Hepatocyte (in vitro differentiated cells): ENCODE results near the gene B4GALNT4. TPM values are rescaled to one million over a fixed set of nuclear protein-coding genes. Genes with fewer than 3 reads are reported as not detected.

Experiments used
- DNase-seq: peaks from one replicate; pipeline ENCODE4 v3.0.0-alpha.2; 2016; ENCODE audit warnings: low spot score
- H2AFZ ChIP-seq: fragments of 200-600 bp; sonication (generic); 2 replicates; pipeline ENCODE4 v1.6.0; 2016; ENCODE audit warnings: antibody characterized with exemption, mild to moderate bottlenecking
- H3K27ac ChIP-seq: fragments of 200-600 bp; sonication (generic); 2 replicates; pipeline ENCODE4 v1.5.1; 2016; ENCODE audit warnings: mild to moderate bottlenecking
- H3K27me3 ChIP-seq: fragments of 200-600 bp; sonication (generic); 2 replicates; pipeline ENCODE4 v1.6.1; 2016
- H3K36me3 ChIP-seq: fragments of 200-600 bp; sonication (generic); replicated peaks from 2 replicates; pipeline ENCODE4 v1.5.1; 2016; ENCODE audit warnings: low read depth; ENCODE audit not compliant: insufficient read depth
- H3K4me1 ChIP-seq: fragments of 200-600 bp; sonication (generic); 2 replicates; pipeline ENCODE4 v1.5.1; 2016; ENCODE audit warnings: mild to moderate bottlenecking, moderate library complexity; ENCODE audit not compliant: insufficient read depth
- H3K4me2 ChIP-seq: fragments of 200-600 bp; sonication (generic); 2 replicates; pipeline ENCODE4 v1.6.0; 2016
- H3K4me3 ChIP-seq: fragments of 200-600 bp; sonication (generic); 2 replicates; pipeline ENCODE4 v1.5.1; 2016; ENCODE audit warnings: mild to moderate bottlenecking
- H3K79me2 ChIP-seq: fragments of 200-600 bp; sonication (generic); 2 replicates; pipeline ENCODE4 v1.6.0; 2017; ENCODE audit warnings: mild to moderate bottlenecking
- H3K9me2 ChIP-seq: fragments of 200-600 bp; sonication (generic); replicated peaks from 2 replicates; pipeline ENCODE4 v1.6.0; 2017; ENCODE audit warnings: mild to moderate bottlenecking; ENCODE audit not compliant: insufficient read depth
- H3K9me3 ChIP-seq: fragments of 200-600 bp; sonication (generic); 2 replicates; pipeline ENCODE4 v1.5.1; 2016; ENCODE audit warnings: low read depth, mild to moderate bottlenecking
- H4K20me1 ChIP-seq: fragments of 200-600 bp; sonication (generic); 2 replicates; pipeline ENCODE4 v1.6.0; 2016; ENCODE audit warnings: mild to moderate bottlenecking; ENCODE audit not compliant: insufficient read depth, poor library complexity, severe bottlenecking
- CTCF ChIP-seq: fragments of 200-600 bp; sonication (generic); IDR thresholded peaks from 2 replicates; pipeline ENCODE4 v1.5.1; 2016; ENCODE audit warnings: antibody characterized with exemption, mild to moderate bottlenecking; ENCODE audit not compliant: poor library complexity
- EZH2 ChIP-seq: fragments of 200-600 bp; sonication (generic); IDR thresholded peaks from 2 replicates; pipeline ENCODE4 v1.6.1; 2016; ENCODE audit warnings: antibody characterized with exemption, mild to moderate bottlenecking, borderline replicate concordance
- EZH2phosphoT487 ChIP-seq: fragments of 200-600 bp; sonication (generic); IDR thresholded peaks from one replicate; pipeline ENCODE4 v1.6.1; 2018; ENCODE audit warnings: antibody characterized with exemption, mild to moderate bottlenecking, low read depth, moderate library complexity; ENCODE audit not compliant: unreplicated experiment, severe bottlenecking
- WGBS: methylation state at CpG from one replicate; pipeline ENCODE4 v1.1.6; 2016; ENCODE audit warnings: low lambda C conversion rate; ENCODE audit errors: missing lambda C conversion rate; 5-methylcytosine and 5-hydroxymethylcytosine counted together
- polyA plus RNA-seq: library from polyadenylated mRNA; unstranded; fragments of >200 nt; fragmentation: Nextera tagmentation; extraction: Ambion mirVana; gene quantifications from 2 replicates; pipeline ENCODE4 v1.2.1, GENCODE V29; 2016
- total RNA-seq: library from RNA; depleted of rRNA; stranded (reverse); fragments of >200 nt; gene quantifications from 2 replicates; pipeline ENCODE4 v1.2.3, GENCODE V29; 2014

B4GALNT4 gene
- total and polyA plus RNA-seq, 2 experiments from 2014 or later: 30.0 to 38.8 TPM

GRCh38 chr11:390175-390574 is 20.9 kb downstream of the B4GALNT4 start:
- H3K4me3 ChIP-seq: no peak overlapping the region
- no peaks in the 10 kb centered on the region for H3K36me3 ChIP-seq
- no peaks in the 10 kb centered on the region for H3K9me2 ChIP-seq
- H3K79me2 ChIP-seq: peaks cover 7% of the 10 kb centered on the region
- H3K4me2 ChIP-seq: no peak overlapping the region
- 58% methylated on average over 9 of the region's 11 CpGs for WGBS
- H3K27ac ChIP-seq: no peak overlapping the region
- no peak for DNase-seq
- H4K20me1 ChIP-seq: peaks cover under 1% of the 10 kb centered on the region
- no peaks in the 10 kb centered on the region for H3K9me3 ChIP-seq
- no peaks in the 10 kb centered on the region for H3K27me3 ChIP-seq
- peaks cover 14% of the 10 kb centered on the region for H3K4me1 ChIP-seq
- H2AFZ ChIP-seq: no peak overlapping the region
- TF ChIP-seq EZH2phosphoT487 (no peak), CTCF (peak; percentile 17)

- 93% methylated on average over 27 of the region's 38 CpGs for WGBS
- TF ChIP-seq EZH2phosphoT487 (no peak), EZH2 (no peak), CTCF (no peak)
Observed at GRCh38 chr11:391117-392017, 22.1 kb downstream of the B4GALNT4 start.

GRCh38 chr11:392102-392777 is 22.9 kb downstream of the B4GALNT4 start:
- no peaks in the 10 kb centered on the region for H3K27me3 ChIP-seq
- TF ChIP-seq CTCF (no peak), EZH2phosphoT487 (no peak), EZH2 (no peak)
- H3K27ac ChIP-seq: no peak overlapping the region
- H3K9me3 ChIP-seq: no peaks in the 10 kb centered on the region
- H3K36me3 ChIP-seq: no peaks in the 10 kb centered on the region
- H4K20me1 ChIP-seq: peaks cover 11% of the 10 kb centered on the region
- no peak for DNase-seq
- H3K4me1 ChIP-seq: peaks cover 15% of the 10 kb centered on the region
- WGBS: 97% methylated on average over 8 of the region's 36 CpGs
- no peak overlapping the region for H2AFZ ChIP-seq
- peaks cover 17% of the 10 kb centered on the region for H3K79me2 ChIP-seq
- H3K4me3 ChIP-seq: no peak overlapping the region
- no peaks in the 10 kb centered on the region for H3K9me2 ChIP-seq
- peak overlapping the region; percentile 85 for H3K4me2 ChIP-seq

More at GRCh38 chr11:391117-392017, 22.1 kb downstream of the B4GALNT4 start:
- H3K4me3 ChIP-seq: no peak overlapping the region
- no peaks in the 10 kb centered on the region for H3K9me3 ChIP-seq
- no peak overlapping the region for H3K4me2 ChIP-seq
- peaks cover 17% of the 10 kb centered on the region for H3K79me2 ChIP-seq
- no peaks in the 10 kb centered on the region for H3K27me3 ChIP-seq
- H3K9me2 ChIP-seq: no peaks in the 10 kb centered on the region
- no peak overlapping the region for H3K27ac ChIP-seq
- H2AFZ ChIP-seq: no peak overlapping the region
- peaks cover 15% of the 10 kb centered on the region for H3K4me1 ChIP-seq
- H3K36me3 ChIP-seq: no peaks in the 10 kb centered on the region
- DNase-seq: no peak
- H4K20me1 ChIP-seq: peaks cover 11% of the 10 kb centered on the region
